ENCODE results near the gene PROK2. TPM values are rescaled to one million over a fixed set of nuclear protein-coding genes. Genes with fewer than 3 reads are reported as not detected.

Gene PROK2
- total RNA-seq, 1 donor from 2014 or later = not detected

DNA sequence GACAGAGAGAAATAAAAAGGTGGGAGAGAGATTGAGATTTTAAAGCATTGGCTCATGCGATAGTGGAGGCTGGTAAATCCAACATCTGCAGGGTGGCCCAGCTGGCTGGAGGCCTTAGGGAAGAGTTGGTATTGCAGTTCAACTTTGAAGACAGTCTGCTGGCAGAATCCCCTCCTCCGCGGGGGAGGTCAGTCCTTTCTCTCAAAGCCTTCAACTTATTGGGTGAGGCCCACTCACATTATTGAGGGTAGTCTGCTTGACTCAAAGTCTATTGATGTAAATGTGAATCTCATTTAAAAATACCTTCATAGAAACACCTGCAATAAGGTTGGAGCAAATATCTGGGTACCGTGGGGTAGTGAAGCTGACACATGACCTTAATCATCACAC is 31.8 kb upstream of the PROK2 start:
- H3K27me3 ChIP-seq (ENCODE audit: insufficient read depth, low read length) = peaks cover 9% of the 10 kb centered on the region
- no peak for FAIRE-seq
- Mint-ChIP-seq H3K36me3 (ENCODE audit: low read depth, unreplicated experiment) (no peaks in the 10 kb centered on the region), H3K27ac (ENCODE audit: unreplicated experiment) (no peak overlapping the region), H3K4me1 (ENCODE audit: low read depth, unreplicated experiment) (peaks cover 1% of the 10 kb centered on the region), H3K27me3 (ENCODE audit: low read depth, unreplicated experiment) (peaks cover 3% of the 10 kb centered on the region), H3K4me3 (ENCODE audit: unreplicated experiment) (no peak overlapping the region), H3K9me3 (ENCODE audit: unreplicated experiment) (peaks cover 1% of the 10 kb centered on the region)
- no peaks in the 10 kb centered on the region for H3K36me3 ChIP-seq (ENCODE audit: insufficient read depth, low read length)
- no peak overlapping the region for H3K9ac ChIP-seq (ENCODE audit: low read length)
- no peak overlapping the region for H3K4me2 ChIP-seq (ENCODE audit: low read length)
- no peak for TF ChIP-seq EZH2 (IDR thresholded peaks at IDR 0.05; ENCODE audit: insufficient read depth, low read length)
- no peak for TF ChIP-seq CTCF (IDR thresholded peaks at IDR 0.05; ENCODE audit: insufficient read depth, low read depth, low read length)
- H3K4me3 ChIP-seq (ENCODE audit: insufficient read depth, low read depth, low read length) = no peak overlapping the region
- DNase-seq (ENCODE audit: low read depth) = no peak
- H3K9me3 ChIP-seq (ENCODE audit: insufficient read depth, low read depth, low read length) = no peaks in the 10 kb centered on the region
- H3K79me2 ChIP-seq (ENCODE audit: insufficient read depth, low read length) = no peaks in the 10 kb centered on the region
- no peak overlapping the region for H2AFZ ChIP-seq (ENCODE audit: low read depth, low read length)
- H3K27ac ChIP-seq (ENCODE audit: low read depth, low read length) = no peak overlapping the region
- no peaks in the 10 kb centered on the region for H3K4me1 ChIP-seq (ENCODE audit: insufficient read depth, low read length)
- no peaks in the 10 kb centered on the region for H4K20me1 ChIP-seq (ENCODE audit: insufficient read depth, low read length)

- Histone ChIP-seq H3K27me3 (ENCODE audit: insufficient read depth, low read length) (peaks cover 9% of the 10 kb centered on the region), H3K4me2 (ENCODE audit: low read length) (no peak overlapping the region), H2AFZ (ENCODE audit: low read depth, low read length) (no peak overlapping the region), H3K9me3 (ENCODE audit: insufficient read depth, low read depth, low read length) (no peaks in the 10 kb centered on the region), H3K4me1 (ENCODE audit: insufficient read depth, low read length) (no peaks in the 10 kb centered on the region), H3K9ac (ENCODE audit: low read length) (no peak overlapping the region), H3K36me3 (ENCODE audit: insufficient read depth, low read length) (no peaks in the 10 kb centered on the region), H3K79me2 (ENCODE audit: insufficient read depth, low read length) (no peaks in the 10 kb centered on the region), H3K27ac (ENCODE audit: low read depth, low read length) (no peak overlapping the region), H3K4me3 (ENCODE audit: insufficient read depth, low read depth, low read length) (no peak overlapping the region), H4K20me1 (ENCODE audit: insufficient read depth, low read length) (no peaks in the 10 kb centered on the region)
- Mint-ChIP-seq H3K36me3 (ENCODE audit: low read depth, unreplicated experiment) (no peaks in the 10 kb centered on the region), H3K27ac (ENCODE audit: unreplicated experiment) (no peak overlapping the region), H3K4me3 (ENCODE audit: unreplicated experiment) (no peak overlapping the region), H3K27me3 (ENCODE audit: low read depth, unreplicated experiment) (peaks cover 3% of the 10 kb centered on the region), H3K4me1 (ENCODE audit: low read depth, unreplicated experiment) (peaks cover 1% of the 10 kb centered on the region), H3K9me3 (ENCODE audit: unreplicated experiment) (peaks cover 1% of the 10 kb centered on the region)
- no peak for TF ChIP-seq CTCF (IDR thresholded peaks at IDR 0.05; ENCODE audit: insufficient read depth, low read depth, low read length)
- TF ChIP-seq EZH2 (IDR thresholded peaks at IDR 0.05; ENCODE audit: insufficient read depth, low read length) = no peak
- no peak for FAIRE-seq
- DNase-seq (ENCODE audit: low read depth) = no peak
Observed at GRCh38 chr3:71815340-71816067, 30.6 kb upstream of the PROK2 start.

DNA sequence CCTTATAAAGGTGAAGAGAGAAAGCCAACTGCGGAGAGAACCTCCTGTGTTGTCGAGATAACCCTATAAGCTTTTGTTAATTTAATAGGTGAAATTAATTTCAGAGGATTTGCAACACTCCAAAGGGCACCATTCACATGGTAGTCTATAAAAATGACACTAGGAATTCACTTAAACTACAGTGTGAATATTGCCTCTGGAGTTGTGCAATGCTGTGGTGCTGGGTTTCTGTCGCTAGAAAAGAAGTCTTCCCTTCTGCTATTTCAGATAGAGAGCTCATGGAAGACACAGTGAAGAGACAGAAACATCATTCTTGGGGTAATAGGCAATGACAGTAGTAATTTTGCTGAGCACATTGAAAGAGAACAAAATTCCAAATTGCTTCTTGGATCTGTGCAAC is 28.8 kb upstream of the PROK2 start:
- peaks cover 1% of the 10 kb centered on the region for H3K9me3 Mint-ChIP-seq (ENCODE audit: unreplicated experiment)
- Histone ChIP-seq H3K4me3 (ENCODE audit: insufficient read depth, low read depth, low read length) (no peak overlapping the region), H3K9ac (ENCODE audit: low read length) (no peak overlapping the region), H3K27me3 (ENCODE audit: insufficient read depth, low read length) (peaks cover 9% of the 10 kb centered on the region), H3K4me2 (ENCODE audit: low read length) (no peak overlapping the region), H3K4me1 (ENCODE audit: insufficient read depth, low read length) (no peaks in the 10 kb centered on the region), H3K36me3 (ENCODE audit: insufficient read depth, low read length) (no peaks in the 10 kb centered on the region), H4K20me1 (ENCODE audit: insufficient read depth, low read length) (no peaks in the 10 kb centered on the region), H3K9me3 (ENCODE audit: insufficient read depth, low read depth, low read length) (no peaks in the 10 kb centered on the region), H2AFZ (ENCODE audit: low read depth, low read length) (no peak overlapping the region), H3K27ac (ENCODE audit: low read depth, low read length) (no peak overlapping the region), H3K79me2 (ENCODE audit: insufficient read depth, low read length) (no peaks in the 10 kb centered on the region)
- peaks cover 1% of the 10 kb centered on the region for H3K4me1 Mint-ChIP-seq (ENCODE audit: low read depth, unreplicated experiment)
- H3K4me3 Mint-ChIP-seq (ENCODE audit: unreplicated experiment) = no peak overlapping the region
- no peak for FAIRE-seq
- TF ChIP-seq CTCF (IDR thresholded peaks at IDR 0.05; ENCODE audit: insufficient read depth, low read depth, low read length) (no peak), EZH2 (IDR thresholded peaks at IDR 0.05; ENCODE audit: insufficient read depth, low read length) (no peak)
- no peak overlapping the region for H3K27ac Mint-ChIP-seq (ENCODE audit: unreplicated experiment)
- H3K36me3 Mint-ChIP-seq (ENCODE audit: low read depth, unreplicated experiment) = no peaks in the 10 kb centered on the region
- no peak for DNase-seq (ENCODE audit: low read depth)
- no peaks in the 10 kb centered on the region for H3K27me3 Mint-ChIP-seq (ENCODE audit: low read depth, unreplicated experiment)

Measured in astrocyte (in vitro differentiated cells and primary cell).